Mucosa of gallbladder (tissue), 1 donor: ENCODE data around the gene RNF186. TPM values are rescaled to one million over a fixed set of nuclear protein-coding genes. Genes with fewer than 3 reads are reported as not detected.
"Not testable (repeated sequence)": the region's sequence is repeated elsewhere in the genome, so short reads cannot be mapped to it uniquely, and the experiment has no call there.

Experiments
- DNase-seq: peaks from one replicate; pipeline ENCODE4 v3.0.0-alpha.2; 2020; ENCODE audit warnings: low spot score
- total RNA-seq: library from RNA; stranded (reverse); gene quantifications from one replicate; pipeline ENCODE4 v1.2.1, GENCODE V29; 2021
- donor health status: DM: no; HTN: no; CAD: no.

RNF186 gene
- total RNA-seq, 1 donor from 2014 or later: 0.32 TPM

- DNase-seq: no peak
These were observed 20.5 kb downstream of the RNF186 start for GRCh38 chr1:19794583-19794982.

- no peak for DNase-seq
These were observed 21.6 kb downstream of the RNF186 start for GRCh38 chr1:19793360-19794046.

- DNase-seq: no peak
These were observed 22.7 kb downstream of the RNF186 start for GRCh38 chr1:19792237-19793002.

- DNase-seq: not testable (repeated sequence)
These were observed 24.8 kb downstream of the RNF186 start for GRCh38 chr1:19790061-19790975.

GRCh38 chr1:19786988-19787423 is 28.1 kb downstream of the RNF186 start:
- peak; percentile 43 for DNase-seq

- DNase-seq: no peak
These were observed 29.4 kb downstream of the RNF186 start for GRCh38 chr1:19785660-19786059.

- DNase-seq: no peak
These were observed 34.7 kb downstream of the RNF186 start for GRCh38 chr1:19780267-19780877.

GRCh38 chr1:19776933-19777332 is 38.1 kb downstream of the RNF186 start:
- no peak for DNase-seq

- DNase-seq: no peak
These were observed 38.8 kb downstream of the RNF186 start for GRCh38 chr1:19776287-19776686.

GRCh38 chr1:19775831-19776230 is 39.3 kb downstream of the RNF186 start:
- no peak for DNase-seq

- no peak for DNase-seq
These were observed 39.8 kb downstream of the RNF186 start for GRCh38 chr1:19775317-19775716.

GRCh38 chr1:19774180-19774785 is 40.8 kb downstream of the RNF186 start:
- DNase-seq: no peak

GRCh38 chr1:19773485-19773884 is 41.6 kb downstream of the RNF186 start:
- DNase-seq: no peak

GRCh38 chr1:19772053-19772452 is 43.0 kb downstream of the RNF186 start:
- no peak for DNase-seq

- no peak for DNase-seq
These were observed 43.7 kb downstream of the RNF186 start for GRCh38 chr1:19771350-19771749.

- no peak for DNase-seq
These were observed 44.5 kb downstream of the RNF186 start for GRCh38 chr1:19770436-19771190.

GRCh38 chr1:19769211-19769932 is 45.7 kb downstream of the RNF186 start:
- no peak for DNase-seq

GRCh38 chr1:19768353-19769210 is 46.5 kb downstream of the RNF186 start:
- no peak for DNase-seq

- no peak for DNase-seq
These were observed 49.5 kb downstream of the RNF186 start for GRCh38 chr1:19765623-19766022.
